ENCODE results near the gene SLC23A1. TPM values are rescaled to one million over a fixed set of nuclear protein-coding genes. Genes with fewer than 3 reads are reported as not detected.

SLC23A1 gene
- not detected in 2 replicates for total RNA-seq

DNA sequence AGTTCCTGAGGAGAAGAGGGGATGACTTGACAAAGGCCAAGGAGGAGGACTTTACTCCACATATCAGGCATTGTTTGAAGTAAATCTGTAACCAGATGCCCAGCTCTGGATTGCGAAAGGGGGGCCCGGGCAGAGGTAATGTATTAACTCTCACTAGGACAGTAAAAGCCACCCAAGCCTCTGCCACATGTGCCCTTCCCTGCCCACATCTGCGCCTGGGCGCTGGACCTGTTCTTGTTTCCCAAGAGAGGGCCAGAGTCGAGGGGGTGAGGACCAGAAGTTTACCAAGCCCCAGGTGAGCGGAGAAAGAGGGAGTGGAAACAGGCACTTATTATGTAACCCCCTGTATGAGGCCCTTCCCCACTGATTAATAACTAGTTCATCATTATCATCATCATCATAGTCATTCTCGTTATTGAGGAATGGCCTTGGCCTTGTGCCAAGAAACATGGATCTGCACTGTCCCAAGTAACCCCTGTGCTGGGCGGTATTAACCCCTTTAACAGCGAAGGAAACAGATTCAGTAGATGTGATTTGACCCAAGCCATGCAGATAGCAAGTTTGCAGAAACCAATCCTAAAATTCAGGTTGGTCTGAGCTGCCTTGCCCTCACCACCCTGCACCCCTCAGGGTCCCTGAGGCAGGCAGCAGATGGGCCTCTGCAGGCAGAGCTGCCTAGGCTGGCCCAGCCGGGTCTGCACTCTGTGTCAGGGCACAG, at the start of gene SLC23A1:
TSS of gene SLC23A1 (minus strand) at position 23 of the 718 bp plus-strand sequence. CDS start 44 bp downstream, outside the sequence.

DNA sequence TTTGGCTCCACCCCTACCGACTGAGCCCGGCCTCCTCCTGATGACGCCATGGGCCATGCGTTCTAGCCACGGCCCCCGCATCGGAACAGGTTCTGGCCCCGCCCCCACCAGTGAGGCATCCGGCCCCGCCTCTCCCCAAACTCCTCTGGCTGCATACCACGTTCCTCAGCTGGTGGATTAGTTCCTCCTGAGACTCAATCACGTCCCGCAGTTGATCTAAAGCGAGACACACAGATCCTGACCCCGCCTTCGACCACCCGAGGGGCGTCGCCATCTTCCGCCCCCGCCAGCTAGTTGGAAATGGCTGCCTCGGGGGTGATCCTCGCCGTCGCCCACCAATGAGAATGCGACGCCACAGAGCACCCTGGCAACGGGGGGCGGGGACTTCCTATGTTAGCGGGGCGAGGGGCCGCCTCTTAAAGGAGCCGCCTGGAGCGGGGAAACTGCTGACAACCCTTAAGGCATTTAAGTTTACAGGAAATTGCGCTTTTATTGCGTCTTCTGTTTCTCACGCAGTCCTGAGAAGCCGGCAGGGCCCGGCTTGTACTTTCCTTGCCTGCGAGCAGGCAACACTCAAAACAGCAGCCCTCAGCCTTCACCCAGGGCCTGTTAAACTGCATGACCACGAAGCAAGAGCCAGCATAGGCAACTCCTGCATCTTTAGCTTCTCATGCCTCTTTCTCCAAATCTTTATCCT, 20.8 kb upstream of the SLC23A1 start, which contains the start of gene SPATA24:
TSS of gene SPATA24 (minus strand) at position 303 of the 697 bp plus-strand sequence. CDS start at position 274, 29 bp downstream.

DNA sequence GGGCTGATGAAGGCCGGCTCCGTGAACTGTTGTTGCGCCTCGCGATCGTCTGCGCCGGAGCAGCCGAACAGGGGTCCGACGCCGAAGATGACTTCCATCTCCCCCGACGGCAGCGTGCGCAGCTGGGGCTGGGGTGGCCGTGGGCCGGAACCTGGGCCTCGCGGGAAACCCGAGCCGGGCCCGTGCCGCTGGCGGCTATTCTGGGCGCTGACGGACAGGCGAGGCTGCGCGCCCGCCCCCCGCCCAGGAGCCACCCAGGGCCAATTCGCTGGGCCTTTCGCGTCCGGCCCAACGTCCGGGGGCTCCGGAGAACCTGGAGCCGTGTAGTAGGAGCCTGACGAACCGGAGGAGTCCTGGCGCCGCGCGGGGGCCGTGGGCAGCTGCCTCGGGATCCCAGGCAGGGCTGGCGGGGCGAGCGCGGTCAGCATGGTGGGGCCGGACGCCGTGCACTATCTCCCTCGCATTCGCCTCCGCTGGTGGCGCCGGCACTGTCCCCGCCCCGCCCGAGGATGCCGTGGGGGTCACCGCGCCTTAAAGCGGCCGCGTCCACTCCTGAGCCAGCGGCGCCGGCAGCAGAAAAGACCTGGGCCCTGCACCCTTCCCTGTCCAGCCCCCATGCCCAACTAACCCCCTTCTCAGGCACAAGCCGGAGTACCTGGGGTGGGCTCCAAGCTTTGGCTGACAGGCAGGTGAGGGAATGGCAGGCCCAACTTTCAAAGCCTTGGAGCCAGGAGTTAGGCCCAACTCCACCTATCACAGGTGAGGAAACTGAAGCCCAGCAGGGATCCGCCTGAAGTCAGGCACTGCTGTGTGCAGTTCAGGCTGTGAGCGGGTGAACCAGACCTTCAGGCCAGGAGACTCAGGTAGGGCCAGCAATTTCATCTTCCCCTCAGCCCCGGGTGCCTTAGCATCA, 11.8 kb upstream of the SLC23A1 start, which contains the start of gene PROB1:
TSS of gene PROB1 (minus strand) at position 451 of the 913 bp plus-strand sequence. CDS start at position 428, 23 bp downstream.

DNA sequence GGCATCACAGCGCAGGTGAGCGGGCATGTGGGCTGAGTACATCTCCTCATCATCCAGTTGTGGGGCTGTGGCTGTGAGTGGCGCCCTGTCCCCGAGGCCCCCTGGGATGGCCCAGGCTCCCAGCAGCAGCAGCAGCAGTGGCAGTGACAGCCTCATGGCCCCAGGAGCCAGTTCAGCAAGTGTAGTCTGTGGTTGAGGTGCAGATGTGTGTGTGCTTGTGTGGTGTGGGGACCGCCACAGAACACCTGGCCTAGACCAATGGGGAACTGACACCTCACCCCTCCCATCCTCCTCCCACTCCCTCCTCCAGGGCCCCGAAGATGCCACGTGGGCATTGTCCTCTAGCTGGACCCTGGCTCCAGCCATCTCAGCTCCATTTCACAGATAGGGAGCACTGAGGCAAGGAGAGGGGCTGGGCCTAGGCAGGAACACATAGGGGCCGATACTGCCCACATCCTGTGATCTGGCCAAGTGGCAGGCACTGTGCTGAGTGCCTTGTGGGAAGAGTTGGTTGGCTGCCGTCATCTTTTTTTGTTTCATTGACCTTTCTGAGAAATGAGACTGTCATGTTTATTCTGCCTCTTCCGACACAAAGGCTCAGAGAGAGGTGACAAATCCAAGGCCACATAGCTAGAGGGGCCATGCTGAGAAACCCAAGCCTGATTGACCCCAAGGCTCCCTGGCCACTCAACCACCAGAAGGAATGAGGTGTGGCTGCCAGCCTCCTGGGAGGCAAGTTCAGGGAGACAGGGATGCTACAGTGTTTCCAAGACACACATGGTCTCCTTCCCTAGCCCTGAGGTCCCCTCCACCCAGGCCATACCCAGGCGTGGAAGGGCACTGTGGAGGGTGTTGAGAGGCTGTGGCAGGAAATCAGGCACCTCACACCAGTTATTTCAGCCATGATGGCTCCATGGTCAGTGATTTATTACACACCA, 6.9 kb upstream of the SLC23A1 start, which contains the start of gene MZB1:
TSS of gene MZB1 (minus strand) at position 213 of the 938 bp plus-strand sequence. CDS start at position 156, 57 bp downstream.

DNA sequence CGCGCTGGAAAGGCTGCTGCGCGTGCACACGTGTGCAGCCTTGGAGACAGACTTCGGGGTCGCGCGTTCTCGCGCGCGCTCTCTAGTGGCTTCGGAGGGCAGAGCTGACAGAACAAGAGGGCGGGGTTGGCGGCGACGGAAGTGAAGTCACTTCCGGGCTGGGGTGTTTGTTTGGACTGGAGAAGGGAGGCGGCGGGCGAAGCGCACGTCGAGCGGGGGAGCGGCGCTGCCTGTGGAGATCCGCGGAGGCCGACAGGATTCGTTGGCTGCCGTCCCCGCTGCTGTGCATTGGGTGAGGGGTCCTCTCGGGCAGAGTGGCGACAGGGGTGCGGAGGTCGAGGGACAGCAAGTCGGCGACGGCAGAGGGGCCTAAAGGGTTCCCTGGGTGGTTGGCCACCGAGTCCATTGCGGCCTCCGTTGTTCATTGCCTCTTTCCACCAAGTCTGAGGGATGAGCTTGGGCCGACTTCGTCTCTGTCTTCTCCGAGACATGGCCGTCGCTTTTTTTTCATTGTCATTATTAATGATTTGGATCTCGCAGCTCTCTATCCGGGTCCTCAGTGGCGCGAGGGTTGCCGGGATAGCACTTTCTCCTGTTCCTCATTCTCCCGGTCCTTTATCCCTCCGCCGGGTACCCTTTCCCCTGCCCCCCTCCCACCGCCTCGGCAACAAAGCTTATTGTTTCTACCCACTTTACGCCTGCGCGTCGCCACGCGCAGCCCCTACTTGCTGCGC, 41.2 kb downstream of the SLC23A1 start, which contains the start of gene PAIP2:
TSS of gene PAIP2 (plus strand) at position 166 of the 734 bp plus-strand sequence. CDS start 21,931 bp downstream, outside the sequence.

Other genes starting within 250 kb of the SLC23A1 start
- gene SIL1, start 184.9 kb downstream of the SLC23A1 start, total RNA-seq: 48.4 and 60.6 TPM in 2 replicates
- gene MATR3, start 89.6 kb downstream of the SLC23A1 start, total RNA-seq: 160 and 339 TPM in 2 replicates
- 57.3 and 90.8 TPM in 2 replicates for gene PAIP2, start 41.4 kb downstream of the SLC23A1 start, total RNA-seq
- 0.16 and 0.44 TPM in 2 replicates for gene MZB1, start 6.6 kb upstream of the SLC23A1 start, total RNA-seq
- 2.1 and 5.8 TPM in 2 replicates for gene PROB1, start 11.8 kb upstream of the SLC23A1 start, total RNA-seq
- gene SPATA24, start 20.8 kb upstream of the SLC23A1 start, total RNA-seq: 7.3 and 9.8 TPM in 2 replicates
- 4.4 and 8.9 TPM in 2 replicates for gene DNAJC18, start 56.2 kb upstream of the SLC23A1 start, total RNA-seq
- 281 and 350 TPM in 2 replicates for gene ECSCR, start 79.4 kb upstream of the SLC23A1 start, total RNA-seq
- not detected in 2 replicates for gene SMIM33, start 87.7 kb upstream of the SLC23A1 start, total RNA-seq
- gene STING1, start 99.5 kb upstream of the SLC23A1 start, total RNA-seq: 39.1 and 53.7 TPM in 2 replicates
- 44.0 and 52.2 TPM in 2 replicates for gene UBE2D2, start 178.0 kb upstream of the SLC23A1 start, total RNA-seq

All from bladder microvascular endothelial cell (primary cell).